ENCODE results near the gene AMOTL1.

DNA sequence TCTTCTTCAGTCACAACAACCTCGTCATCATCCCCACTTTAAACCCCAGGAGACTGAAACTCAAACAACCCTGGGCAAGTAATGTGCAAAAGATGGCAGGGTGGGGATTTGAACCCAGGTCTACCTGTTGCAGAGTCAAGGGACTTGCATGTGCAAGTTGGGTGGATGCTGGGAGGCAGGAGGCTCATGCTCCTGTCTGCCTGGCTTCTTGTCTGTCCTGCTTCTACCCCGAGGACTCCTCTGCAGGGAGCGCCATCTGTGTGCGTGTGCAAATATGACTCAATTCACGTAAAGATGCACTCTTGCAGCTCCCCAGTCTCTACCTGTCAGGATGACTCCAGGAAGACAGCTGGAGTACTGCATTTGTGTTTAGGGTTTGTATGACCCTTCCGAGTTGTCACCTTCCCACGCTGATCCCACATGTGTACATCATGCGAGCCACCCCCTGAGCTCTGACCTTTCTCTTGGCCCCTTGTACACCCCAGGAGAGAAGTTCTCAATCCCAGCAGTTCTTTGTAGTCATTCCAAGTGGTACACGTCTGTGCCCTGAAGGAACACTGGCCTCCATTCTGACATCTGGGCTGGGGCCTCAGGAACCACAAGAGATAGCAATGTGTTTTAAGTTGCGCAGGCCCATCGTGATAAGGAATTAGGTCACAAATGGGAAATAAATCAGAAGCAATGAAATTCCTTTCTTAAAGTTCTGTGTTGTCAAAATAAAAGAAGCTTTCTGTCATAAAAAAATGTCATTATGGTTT lies 109.5 kb downstream of the AMOTL1 start:
- TF ChIP-seq CTCF (IDR thresholded peaks at IDR 0.05) (no peak), POLR2AphosphoS5 (IDR thresholded peaks at IDR 0.05) (peak in 1 of 4 donors; percentile 10), POLR2A (IDR thresholded peaks at IDR 0.05) (no peak)

Measured in sigmoid colon (tissue), 4 donors.